HG03066 (cell line): ENCODE measurements around the gene RAB1A.

ENCODE experiments used
- ATAC-seq: cut with Tn5 transposase; IDR thresholded peaks from one replicate; pipeline ENCODE4 v1.9.1; 2021; ENCODE audit warnings: low read depth; ENCODE audit not compliant: unreplicated experiment

Gene RAB1A

DNA sequence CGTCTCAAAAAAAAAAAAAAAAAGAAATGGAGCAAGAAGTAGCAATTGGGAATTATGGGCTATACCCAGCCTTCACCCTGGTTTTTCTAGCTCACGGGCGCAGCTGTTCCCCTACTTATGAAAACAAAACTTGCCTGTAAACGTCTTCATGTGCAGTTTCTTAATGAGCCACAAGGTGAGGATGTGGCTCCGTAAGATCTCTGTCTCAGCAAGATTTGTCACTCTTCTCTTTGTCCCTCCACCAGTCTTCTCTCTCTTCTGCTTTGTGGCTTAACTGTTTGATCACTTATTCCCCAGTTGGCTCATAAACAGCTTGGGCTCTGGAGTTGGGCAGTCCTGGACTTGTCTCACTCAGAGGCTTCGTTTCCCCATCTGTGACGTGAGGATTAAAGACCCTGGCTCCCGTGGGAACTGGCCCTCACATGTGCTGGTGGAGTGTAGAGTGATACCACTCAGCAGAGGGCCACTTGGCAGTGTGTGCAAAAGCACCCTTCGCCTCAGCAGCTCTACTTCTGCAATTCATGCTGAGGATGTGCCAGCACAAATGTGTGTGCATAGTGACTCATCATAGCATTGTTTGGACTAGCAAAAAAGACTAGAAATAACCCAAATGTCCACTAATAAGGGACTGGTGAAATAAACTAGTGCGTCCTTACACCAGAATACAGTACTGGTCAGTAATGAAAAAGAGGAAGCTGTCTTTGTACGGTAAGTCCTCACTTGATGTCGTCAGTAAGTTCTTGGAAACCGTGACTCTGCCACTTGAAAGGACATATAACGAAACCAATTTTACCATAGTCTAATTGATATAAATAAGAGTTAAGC lies 65.0 kb downstream of the RAB1A start:
- ATAC-seq = peak; percentile 86

DNA sequence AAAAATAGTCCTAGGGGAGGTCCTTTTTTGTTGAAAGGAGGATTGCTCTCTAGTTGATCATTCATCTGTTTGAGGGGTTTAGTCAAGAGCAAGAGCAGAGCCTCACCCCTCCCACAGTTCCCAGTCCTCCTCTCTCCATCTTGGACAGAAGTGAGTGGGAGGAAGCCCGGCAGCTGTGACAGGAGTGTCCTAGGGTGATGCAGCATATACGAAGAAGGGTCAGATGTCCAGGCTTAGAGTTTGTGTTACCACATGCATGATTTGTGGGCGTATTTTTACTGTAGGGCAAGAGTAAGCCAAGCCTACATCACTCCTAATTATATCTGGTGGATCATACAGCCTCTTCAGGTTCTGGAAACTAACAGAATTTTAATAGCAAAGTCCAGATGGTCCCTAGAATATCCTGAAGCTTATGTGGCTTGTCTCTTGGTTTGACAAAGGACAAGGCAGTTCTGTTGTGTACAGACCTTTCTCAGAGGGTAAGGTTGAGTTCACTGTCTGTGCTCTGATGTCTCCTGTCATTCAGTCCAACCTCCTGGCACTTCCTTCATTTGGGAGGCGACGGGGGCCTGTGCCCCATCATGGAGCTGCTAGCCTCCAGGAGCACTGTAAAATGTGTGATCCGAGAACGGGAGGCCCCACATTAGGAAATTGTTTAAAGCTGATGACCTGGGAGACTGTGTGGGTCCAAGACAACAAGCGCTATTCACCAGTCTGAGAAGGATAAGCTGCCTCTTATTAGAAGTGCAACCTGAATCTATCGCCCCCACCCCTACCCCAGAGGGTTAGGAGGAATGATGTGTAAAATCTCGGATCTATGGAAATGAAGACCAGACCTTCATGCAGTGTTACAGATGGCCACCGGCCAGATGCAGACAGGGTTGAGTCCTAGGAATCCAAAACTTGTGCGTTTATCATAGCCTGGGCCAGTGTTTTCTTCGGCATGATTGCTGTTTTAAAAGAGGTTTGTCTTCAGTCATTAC lies 66.8 kb downstream of the RAB1A start:
- no peak for ATAC-seq

DNA sequence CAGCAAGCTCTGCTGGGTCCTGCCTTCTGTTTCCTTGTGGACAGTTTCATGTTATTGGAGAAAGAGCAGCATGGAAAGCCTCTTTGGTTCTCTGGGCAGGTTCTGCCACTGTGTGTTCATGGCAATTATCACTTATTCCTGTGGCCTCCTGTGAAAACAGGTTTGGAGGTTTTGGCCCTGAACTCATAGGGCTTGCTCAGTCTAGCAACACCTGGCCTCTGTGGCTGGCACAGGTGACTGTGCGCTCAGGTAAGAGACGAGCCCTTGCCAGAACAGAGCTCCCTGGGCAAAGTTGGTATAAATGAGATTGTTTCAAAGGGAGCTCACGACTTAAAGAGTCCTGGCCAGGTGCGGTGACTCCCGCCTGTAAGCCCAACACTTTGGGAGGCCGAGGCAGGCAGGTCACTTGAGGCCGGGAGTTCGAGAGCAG lies 68.0 kb downstream of the RAB1A start:
- ATAC-seq = no peak

DNA sequence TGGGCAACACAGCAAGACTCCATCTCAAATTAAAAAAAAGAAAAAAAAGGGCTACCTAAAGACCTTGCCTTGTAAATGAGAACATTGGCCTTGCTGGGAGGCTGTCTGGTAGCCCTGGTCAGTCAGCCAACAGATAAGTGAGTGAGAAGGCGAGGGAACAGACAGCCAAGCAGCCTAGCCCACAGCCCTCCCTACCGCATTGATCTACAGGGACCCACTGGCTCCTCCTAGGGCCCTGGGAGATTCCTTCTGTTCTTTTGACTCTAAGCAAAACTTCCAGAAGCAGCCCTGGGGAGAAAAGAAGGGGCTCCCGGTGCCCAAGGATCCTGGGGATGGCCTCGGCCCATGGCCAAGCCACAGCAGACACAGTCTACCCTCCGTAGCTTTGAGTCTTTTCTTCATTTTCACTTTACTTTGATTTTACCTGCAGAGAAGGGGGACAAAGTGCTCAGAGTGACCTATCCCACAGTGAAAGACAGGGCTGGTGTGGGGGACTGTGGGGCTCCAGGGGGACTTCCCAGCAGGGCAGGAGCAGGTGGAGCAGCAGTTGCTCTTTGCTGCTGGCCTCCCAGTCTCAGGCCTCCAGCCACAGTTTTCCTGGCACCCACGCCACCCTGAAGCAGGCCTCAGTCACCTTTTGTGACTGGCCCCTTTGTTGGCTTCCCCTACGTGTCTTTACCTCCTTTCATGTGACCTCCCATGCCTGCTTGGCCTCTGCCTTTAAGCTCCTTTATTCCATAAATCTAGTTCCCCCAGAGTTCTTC lies 68.6 kb downstream of the RAB1A start:
- no peak for ATAC-seq

DNA sequence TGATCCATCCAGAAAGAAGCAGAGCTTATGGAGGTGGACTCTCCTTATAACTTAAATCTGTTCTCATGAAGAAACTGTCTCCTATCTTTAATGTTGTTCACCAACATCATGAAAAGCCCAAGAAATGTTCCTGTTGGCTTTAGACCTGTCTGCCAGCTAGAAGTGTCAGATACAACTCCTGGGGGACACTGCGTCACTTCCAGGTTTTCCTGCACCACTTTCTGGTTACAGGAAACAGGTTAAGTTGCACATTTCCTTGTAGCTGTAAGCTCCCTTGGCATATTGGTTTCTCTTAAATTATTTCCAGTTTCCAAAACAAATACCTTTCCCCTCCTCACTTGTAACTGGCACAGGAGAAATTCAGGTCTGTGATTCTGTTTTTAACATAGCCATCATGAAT lies 70.8 kb downstream of the RAB1A start:
- no peak for ATAC-seq

DNA sequence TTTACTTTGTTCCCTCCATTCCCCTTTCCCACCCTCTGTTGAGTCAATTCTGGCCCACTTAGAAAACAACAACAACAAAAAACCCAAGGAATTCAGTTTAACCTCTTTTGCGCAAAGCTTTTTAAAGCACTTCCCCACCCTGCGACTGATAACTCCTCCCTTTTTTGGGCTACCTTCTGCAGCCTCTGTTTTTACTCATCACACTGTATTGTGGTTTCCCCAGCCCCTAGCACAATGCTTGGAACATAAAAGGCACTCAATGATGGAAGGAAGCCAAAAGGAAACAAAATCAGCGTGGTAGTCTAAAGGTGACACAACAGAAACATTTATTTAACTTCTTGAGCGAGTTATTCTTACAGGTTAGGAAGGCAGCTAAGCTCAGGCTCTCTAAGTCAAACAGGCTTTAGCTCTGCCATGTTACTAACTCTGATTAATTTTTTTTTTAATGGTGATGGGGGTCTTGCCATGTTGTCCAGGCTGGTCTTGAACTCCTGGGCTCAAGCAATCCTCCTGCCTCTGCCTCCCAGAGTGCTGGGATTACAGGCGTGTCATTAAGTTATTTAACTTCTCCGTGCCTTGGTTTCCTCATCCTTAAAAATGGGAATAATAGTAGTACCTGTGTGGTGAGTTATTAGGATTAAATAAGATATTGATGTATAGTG lies 72.4 kb downstream of the RAB1A start:
- ATAC-seq = no peak

DNA sequence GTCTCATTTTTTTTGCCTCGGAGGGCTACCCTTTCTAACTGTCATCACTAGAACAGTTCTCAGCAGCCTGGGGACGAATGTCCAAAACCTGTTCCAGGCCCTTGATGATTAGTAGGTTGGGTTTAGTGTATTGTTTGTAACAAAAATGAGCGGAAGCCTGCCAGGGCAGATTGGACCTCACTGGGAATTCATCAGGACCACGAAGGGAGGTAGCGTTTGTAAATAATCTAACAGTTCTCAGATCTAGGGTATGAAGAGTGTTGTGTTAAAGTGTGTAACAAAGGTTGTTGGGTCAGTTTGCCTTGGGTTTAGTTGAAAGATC lies 72.9 kb downstream of the RAB1A start:
- no peak for ATAC-seq

DNA sequence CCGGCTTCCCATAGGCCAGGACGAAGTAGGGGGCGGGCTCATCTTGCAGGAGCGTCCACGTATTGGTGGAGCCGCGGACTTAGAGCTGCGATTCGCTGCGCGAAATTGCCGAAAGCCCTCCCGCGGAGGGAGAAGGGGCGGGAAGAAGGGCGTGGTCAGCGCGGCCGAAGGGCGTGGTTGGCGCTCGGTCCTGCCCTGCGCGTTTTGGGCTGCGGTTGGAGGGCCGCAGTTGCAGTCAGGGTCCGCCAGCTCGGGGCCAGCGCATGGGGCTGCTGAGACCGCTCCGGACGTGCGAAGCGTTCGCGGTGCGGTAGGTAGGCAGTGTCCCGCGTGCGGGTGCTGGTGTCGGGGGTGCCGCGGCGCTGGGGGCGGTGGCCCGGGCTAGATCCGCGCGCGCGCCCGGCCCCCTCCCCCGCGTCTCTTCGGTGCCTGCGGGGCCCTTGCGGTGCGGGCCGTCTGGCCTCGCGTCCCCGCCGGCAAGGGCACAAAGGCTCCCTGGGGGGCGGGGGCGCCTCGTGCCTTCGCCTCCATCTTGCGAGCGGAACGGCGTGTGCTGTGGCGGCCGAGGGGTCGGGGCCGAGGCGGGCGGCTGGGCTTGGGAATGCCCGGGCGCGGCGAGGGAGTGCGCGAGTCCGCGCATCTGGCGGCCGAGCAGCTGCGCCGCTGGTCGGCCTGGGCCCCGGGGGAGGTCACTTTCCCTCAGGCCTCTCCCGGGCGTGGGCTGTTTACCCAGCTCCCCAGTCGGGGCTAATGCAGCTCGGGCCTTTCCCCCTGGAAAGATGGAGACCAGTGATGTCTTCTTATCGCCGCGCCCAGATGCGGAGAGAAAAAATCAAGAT lies 73.5 kb downstream of the RAB1A start, which contains the start of gene CEP68:
Gene CEP68, plus strand, starts transcription at position 202 of the 839 bp plus-strand sequence. CDS start 13,029 bp downstream, outside the sequence.
- ATAC-seq = peak; percentile 84

DNA sequence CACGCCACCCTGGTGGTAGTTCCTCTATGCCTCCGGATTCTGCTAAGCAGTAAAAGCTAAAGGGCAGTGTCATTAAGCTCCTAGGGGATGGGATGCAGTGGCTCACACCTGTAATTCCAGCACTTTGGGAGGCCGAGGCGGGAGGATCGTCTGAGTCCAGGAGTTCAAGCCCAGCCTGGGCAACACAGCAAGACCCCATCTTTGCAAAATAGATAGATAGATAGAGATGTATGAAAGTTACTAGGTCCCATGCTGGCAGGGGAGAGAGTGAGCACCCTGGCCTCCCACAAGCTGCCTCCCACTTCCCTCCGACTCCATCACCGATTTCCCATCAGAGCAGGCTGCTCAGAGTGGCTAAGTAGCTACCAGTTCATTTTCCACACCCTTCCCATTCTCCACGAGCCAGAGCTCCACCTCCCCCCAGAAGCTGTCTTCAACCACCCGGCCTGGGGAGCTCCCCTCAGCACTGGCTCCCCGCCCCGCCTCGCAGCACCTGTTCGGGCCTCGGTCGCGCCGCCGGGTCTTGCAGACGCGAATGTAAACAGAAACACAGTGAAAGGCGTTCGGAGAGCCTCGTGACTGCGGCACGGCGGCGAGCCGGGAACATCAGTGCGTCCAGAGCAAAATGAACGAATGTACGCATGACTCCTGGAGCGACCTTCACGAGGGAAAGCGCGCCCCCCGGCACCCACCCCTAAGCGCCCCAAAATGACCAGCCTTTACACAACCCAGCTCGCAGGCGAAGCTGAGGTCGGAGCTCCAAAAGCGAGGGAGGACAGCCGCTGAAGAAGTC lies 74.3 kb downstream of the RAB1A start:
- ATAC-seq = peak; percentile 29

DNA sequence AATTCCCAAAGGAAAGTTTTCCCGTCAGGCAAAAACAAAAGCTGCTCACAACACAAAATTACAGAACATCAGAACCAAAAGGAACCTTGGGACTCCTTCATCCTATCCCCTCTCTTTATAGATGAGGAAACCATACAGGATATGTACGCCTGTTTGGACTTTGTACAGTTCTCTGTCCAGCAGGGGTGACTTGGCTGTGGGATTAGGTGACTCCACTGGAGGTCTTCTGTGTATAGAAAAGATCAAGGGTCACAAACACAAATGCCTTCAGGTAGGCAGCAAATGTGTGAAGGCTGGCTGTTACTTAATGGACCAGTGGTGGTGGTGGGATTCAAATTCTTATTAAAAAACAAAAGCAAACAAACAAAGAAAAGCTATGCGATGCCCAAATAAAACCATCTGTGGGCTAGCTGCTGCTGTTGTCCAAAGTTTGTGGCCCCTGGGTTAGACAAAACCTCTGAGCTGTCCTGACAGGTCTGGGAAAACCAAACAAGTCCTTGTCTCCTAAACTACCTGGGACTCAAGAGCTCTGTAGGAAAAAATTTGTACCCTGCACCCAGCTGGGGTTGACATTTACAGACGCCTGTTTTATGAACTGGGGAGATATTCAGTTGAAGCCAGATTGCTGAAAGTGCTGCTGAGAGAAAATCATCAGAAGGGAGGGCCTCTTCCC lies 75.0 kb downstream of the RAB1A start:
- no peak for ATAC-seq

DNA sequence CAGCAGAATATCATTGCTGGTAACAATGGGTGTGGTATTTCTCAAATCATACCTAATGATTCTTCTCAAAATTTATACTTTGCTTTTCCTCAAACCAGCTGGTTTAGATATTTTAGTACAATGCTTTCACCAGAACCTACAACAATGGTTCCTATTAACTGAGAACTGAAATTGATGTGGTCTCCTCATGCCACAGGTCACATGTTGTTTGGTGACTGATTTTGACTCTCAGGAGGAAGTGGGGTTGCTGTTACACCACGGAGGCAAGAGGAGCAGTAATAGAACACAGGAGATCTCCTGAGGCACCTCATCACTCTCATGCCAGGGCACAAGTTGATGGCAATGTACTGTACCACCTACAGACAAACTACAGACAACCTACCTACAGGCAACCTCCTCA lies 76.7 kb downstream of the RAB1A start:
- peak; percentile 45 for ATAC-seq

DNA sequence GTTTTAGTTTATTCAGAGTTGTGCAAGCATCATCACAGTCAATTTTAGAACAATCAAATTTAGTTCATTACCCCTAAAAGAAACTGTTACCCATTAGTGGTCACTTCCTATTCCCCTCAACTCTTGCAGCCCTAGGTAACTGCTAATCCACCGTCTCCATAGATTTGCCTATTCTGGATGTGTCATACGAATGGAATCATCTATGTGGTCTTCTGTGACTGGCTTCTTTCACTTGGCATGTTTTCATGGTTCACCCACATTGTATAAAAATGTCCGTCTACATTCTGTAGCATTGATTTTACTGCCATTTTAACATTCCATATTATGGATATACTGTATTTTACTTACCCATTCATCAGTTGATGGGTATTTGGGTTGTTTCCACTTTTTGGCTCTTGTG lies 79.0 kb downstream of the RAB1A start:
- no peak for ATAC-seq

DNA sequence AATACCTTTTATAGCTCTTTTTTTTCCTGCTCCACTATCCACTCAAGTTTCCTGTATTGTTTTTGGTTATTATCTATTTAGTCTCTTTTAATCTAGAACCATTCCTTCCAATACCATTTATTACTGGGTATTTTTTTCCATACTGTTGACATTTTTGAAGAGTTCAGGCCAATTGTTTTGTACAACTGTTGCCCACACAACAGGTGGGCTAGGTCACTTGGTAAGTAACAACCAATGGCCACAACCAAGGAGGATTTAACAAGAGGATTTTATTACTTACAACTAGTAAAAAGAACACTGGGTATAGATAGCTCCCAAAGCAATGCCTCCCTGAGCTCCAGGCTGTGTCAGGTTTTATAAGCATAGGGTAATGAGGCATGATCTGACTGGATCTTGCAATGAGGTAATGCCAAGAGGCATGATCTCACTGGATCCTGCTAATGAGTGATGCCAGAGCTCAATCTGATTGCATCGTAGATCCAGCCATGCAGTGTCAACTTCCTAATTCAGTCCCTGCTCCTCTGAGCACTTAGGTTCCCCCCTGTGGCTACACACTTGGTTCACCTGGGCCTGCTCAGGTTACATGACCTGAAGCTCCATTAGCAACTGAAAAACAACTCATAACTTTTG lies 80.8 kb downstream of the RAB1A start:
- no peak for ATAC-seq

DNA sequence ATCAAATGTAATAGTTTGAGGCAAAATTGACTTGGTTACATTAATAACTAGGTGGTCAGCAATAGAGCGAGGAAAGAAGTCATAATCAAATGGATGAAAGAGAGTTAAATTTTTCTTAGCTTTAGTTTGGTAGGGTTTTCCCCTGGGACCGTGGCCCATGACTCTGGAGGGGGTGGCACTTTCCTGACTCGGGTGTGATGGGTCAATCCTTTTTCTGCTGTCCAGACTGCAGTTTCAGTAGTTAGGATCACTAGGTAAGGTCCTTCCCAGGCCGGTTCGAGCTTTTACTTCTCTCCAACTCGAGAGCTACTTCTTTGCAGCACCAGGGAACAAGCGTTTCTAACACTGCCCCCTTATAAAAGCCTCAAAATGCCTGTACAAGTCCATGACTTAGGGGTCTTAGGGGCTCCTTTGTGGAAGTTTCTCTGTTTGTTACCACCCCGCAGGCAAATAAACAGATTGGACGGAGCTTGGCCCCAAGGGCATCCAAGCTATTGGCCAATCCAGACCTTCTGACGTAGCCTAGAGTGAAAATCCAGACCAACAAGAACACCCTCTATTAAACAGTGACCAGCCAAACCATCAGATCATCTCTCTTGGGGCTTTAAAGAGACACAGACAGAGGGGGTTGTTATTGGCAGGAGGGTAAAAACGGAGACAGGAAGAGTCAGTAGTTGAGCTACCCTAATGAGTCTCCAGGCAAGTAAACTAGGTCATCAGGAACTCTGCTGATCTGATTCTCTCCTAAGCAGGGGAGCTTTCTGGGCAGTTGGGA lies 83.1 kb downstream of the RAB1A start:
- ATAC-seq = no peak

DNA sequence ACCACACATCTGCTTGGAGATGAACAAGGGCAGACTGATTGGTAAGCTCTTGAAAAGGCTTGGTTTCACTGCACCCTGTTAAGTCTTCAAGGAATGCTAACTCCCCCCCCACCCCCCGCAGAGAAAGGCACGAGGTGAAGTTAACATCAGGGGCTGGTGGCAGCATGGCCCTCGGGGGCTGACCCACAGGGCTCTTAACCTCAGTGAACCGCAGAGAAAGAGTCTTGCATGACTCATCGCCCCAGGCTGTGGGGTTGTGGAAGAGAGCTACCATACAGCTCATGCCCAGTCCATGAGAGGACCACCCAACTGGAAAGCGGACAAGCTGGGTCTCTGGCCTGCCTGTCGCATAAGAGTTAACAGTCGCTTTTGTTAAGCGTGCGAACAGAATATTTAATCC lies 84.3 kb downstream of the RAB1A start:
- no peak for ATAC-seq

DNA sequence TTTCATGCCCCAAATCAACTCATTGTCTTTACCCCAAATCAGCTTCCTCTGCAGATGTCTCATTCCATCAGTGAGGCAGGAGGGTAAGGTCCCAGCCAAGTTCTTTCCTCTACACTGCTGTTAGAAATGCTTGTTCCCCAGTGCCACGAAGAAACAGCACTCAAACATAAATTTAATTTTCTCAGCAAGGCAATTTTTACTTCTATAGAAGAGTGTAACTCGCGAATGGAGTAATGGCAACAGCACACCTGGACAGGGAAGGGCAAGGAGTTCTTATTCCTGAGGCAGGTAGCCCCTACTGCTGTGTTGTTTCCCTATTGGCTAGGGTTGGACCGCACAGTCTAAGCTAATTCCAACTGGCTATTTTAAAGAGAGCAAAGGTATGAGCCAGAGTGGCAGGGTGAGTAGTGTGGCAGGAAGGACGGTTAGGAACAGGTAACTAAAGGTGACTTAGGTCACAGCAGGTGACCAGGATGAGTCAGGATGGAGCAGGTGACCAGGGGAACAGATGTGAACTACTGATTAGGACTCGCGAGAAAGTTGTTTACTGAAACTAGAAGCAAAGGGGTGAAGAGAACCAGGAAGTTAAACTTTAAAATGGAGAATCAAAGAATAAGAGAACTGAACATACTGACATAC lies 85.7 kb downstream of the RAB1A start:
- ATAC-seq = no peak
